ENCODE data around the gene LILRB4. TPM values are rescaled to one million over a fixed set of nuclear protein-coding genes. Genes with fewer than 3 reads are reported as not detected.
"Not testable (repeated sequence)": the region's sequence is repeated elsewhere in the genome, so short reads cannot be mapped to it uniquely, and the experiment has no call there.

LILRB4 gene
- total RNA-seq, 1 experiment from 2014 or later = not detected

DNA sequence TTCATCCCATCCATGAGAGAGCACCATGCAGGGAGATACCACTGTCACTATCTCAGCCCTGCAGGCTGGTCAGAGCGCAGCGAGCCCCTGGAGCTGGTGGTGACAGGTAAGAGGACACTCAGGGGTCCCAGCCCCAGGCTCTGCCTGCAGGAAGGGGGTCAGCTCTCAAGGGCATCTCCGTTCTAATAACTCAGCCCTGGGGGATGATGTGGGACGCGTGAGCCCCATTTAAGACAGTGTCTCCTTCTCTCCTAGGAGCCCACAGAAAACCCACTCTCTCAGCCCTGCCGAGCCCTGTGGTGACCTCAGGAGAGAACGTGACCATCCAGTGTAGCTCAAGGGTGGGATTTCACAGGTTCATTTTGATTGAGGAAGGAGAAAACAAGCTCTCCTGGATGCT, 46.0 kb downstream of the LILRB4 start (continued):
- TF ChIP-seq, protein P1, sequence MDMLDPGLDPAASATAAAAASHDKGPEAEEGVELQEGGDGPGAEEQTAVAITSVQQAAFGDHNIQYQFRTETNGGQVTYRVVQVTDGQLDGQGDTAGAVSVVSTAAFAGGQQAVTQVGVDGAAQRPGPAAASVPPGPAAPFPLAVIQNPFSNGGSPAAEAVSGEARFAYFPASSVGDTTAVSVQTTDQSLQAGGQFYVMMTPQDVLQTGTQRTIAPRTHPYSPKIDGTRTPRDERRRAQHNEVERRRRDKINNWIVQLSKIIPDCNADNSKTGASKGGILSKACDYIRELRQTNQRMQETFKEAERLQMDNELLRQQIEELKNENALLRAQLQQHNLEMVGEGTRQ (CRISPR knock-in tag; IDR thresholded peaks at IDR 0.05) = no peak
- TF ChIP-seq, protein P2, sequence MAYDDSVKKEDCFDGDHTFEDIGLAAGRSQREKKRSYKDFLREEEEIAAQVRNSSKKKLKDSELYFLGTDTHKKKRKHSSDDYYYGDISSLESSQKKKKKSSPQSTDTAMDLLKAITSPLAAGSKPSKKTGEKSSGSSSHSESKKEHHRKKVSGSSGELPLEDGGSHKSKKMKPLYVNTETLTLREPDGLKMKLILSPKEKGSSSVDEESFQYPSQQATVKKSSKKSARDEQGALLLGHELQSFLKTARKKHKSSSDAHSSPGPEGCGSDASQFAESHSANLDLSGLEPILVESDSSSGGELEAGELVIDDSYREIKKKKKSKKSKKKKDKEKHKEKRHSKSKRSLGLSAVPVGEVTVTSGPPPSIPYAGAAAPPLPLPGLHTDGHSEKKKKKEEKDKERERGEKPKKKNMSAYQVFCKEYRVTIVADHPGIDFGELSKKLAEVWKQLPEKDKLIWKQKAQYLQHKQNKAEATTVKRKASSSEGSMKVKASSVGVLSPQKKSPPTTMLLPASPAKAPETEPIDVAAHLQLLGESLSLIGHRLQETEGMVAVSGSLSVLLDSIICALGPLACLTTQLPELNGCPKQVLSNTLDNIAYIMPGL (CRISPR knock-in tag; IDR thresholded peaks at IDR 0.05) = no peak
- TF ChIP-seq OVOL2 (CRISPR knock-in tag; IDR thresholded peaks at IDR 0.05; ENCODE audit: borderline replicate concordance) (no peak), ZNF396 (CRISPR knock-in tag; IDR thresholded peaks at IDR 0.05; ENCODE audit: borderline replicate concordance) (no peak), MYBL2 (CRISPR knock-in tag; IDR thresholded peaks at IDR 0.05) (no peak)
- TF ChIP-seq, protein P3, sequence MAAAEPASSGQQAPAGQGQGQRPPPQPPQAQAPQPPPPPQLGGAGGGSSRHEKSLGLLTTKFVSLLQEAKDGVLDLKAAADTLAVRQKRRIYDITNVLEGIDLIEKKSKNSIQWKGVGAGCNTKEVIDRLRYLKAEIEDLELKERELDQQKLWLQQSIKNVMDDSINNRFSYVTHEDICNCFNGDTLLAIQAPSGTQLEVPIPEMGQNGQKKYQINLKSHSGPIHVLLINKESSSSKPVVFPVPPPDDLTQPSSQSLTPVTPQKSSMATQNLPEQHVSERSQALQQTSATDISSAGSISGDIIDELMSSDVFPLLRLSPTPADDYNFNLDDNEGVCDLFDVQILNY (CRISPR knock-in tag; IDR thresholded peaks at IDR 0.05) = no peak

GRCh38 chr19:54709212-54709948, 46.6 kb downstream of the LILRB4 start:
- peaks cover 12% of the 10 kb centered on the region for H3K27me3 Mint-ChIP-seq (ENCODE audit: low read depth)
- POLR2A ChIA-PET = no interaction called here
- no peak overlapping the region for H3K4me3 Mint-ChIP-seq
- TF ChIP-seq MAX (CRISPR knock-in tag; IDR thresholded peaks at IDR 0.05) (no peak), GTF2I (CRISPR knock-in tag; conservative IDR thresholded peaks at IDR 0.05) (no peak), ZNF219 (CRISPR knock-in tag; IDR thresholded peaks at IDR 0.05; ENCODE audit: borderline replicate concordance) (no peak), OVOL2 (CRISPR knock-in tag; IDR thresholded peaks at IDR 0.05; ENCODE audit: borderline replicate concordance) (no peak), NFE2L1 (CRISPR knock-in tag; IDR thresholded peaks at IDR 0.05) (no peak), ZNF263 (CRISPR knock-in tag; IDR thresholded peaks at IDR 0.05; ENCODE audit: low read depth) (no peak), ATF1 (CRISPR knock-in tag; IDR thresholded peaks at IDR 0.05) (no peak), TEAD4 (CRISPR knock-in tag; IDR thresholded peaks at IDR 0.05) (no peak), NFYB (CRISPR knock-in tag; conservative IDR thresholded peaks at IDR 0.05; ENCODE audit: low read depth) (no peak), ZNF423 (CRISPR knock-in tag; IDR thresholded peaks at IDR 0.05) (no peak)
- TF ChIP-seq, protein P4, sequence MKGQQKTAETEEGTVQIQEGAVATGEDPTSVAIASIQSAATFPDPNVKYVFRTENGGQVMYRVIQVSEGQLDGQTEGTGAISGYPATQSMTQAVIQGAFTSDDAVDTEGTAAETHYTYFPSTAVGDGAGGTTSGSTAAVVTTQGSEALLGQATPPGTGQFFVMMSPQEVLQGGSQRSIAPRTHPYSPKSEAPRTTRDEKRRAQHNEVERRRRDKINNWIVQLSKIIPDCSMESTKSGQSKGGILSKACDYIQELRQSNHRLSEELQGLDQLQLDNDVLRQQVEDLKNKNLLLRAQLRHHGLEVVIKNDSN (CRISPR knock-in tag; IDR thresholded peaks at IDR 0.05) = no peak
- TF ChIP-seq, protein P2 (CRISPR knock-in tag; IDR thresholded peaks at IDR 0.05) = no peak
- ATAC-seq (no peak), DNase-seq (ENCODE audit: low spot score) (no peak)
- H3K9me3 Mint-ChIP-seq = peaks cover 65% of the 10 kb centered on the region
- H3K36me3 Mint-ChIP-seq = peaks cover 39% of the 10 kb centered on the region
- no peak overlapping the region for H3K27ac Mint-ChIP-seq
- CTCF ChIA-PET = no interaction called here
- no peaks in the 10 kb centered on the region for H3K4me1 Mint-ChIP-seq

GRCh38 chr19:54709956-54710355, 47.2 kb downstream of the LILRB4 start:
- POLR2A ChIA-PET, ATAC-seq: not testable (repeated sequence)
- peaks cover 64% of the 10 kb centered on the region for H3K9me3 Mint-ChIP-seq

More at GRCh38 chr19:54709956-54710355, 47.2 kb downstream of the LILRB4 start:
- H3K36me3 Mint-ChIP-seq = peaks cover 35% of the 10 kb centered on the region
- DNase-seq (ENCODE audit: low spot score); H3K4me1 Mint-ChIP-seq; CTCF ChIA-PET; H3K27ac Mint-ChIP-seq; H3K4me3 Mint-ChIP-seq: not testable (repeated sequence)
- H3K27me3 Mint-ChIP-seq (ENCODE audit: low read depth) = peaks cover 11% of the 10 kb centered on the region

Small RNAs within 50 kb of the gene (microRNA-seq; reads per million reads assigned to microRNA genes)
- gene MIR8061 (ENCODE audit: borderline number of aligned reads) = not detected

Other genes with a start within 250 kb of the LILRB4 start
- 35.9 to 38.2 TPM (median 37.1 TPM) in 3 replicates for gene TTYH1, start 247.5 kb upstream of the LILRB4 start, total RNA-seq (2021)
- gene LENG8, start 213.8 kb upstream of the LILRB4 start, total RNA-seq (2021) = 175 to 187 TPM (median 187 TPM) in 3 replicates
- 6.1 to 7.5 TPM (median 6.9 TPM) in 3 replicates for gene LENG9, start 199.2 kb upstream of the LILRB4 start, total RNA-seq (2021)
- gene CDC42EP5, start 189.7 kb upstream of the LILRB4 start, total RNA-seq (2021) = 11.5 to 19.8 TPM (median 18.3 TPM) in 3 replicates
- not detected in 3 replicates for gene LAIR2, start 160.2 kb upstream of the LILRB4 start, total RNA-seq (2021)
- gene LILRA2, start 89.2 kb upstream of the LILRB4 start, total RNA-seq (2021) = not detected in 3 replicates
- not detected in 3 replicates for gene LILRA1, start 69.4 kb upstream of the LILRB4 start, total RNA-seq (2021)
- 0.09 TPM in 1 of 3 replicates, not detected in the others for gene LILRB1, start 32.5 kb upstream of the LILRB4 start, total RNA-seq (2021)
- gene KIR3DL3, start 61.5 kb downstream of the LILRB4 start, total RNA-seq (2021) = not detected in 3 replicates
- gene KIR2DL3, start 75.5 kb downstream of the LILRB4 start, total RNA-seq (2021) = not detected in 3 replicates
- not detected in 3 replicates for gene KIR2DL1, start 106.8 kb downstream of the LILRB4 start, total RNA-seq (2021)
- gene KIR2DL4, start 140.6 kb downstream of the LILRB4 start, total RNA-seq (2021) = not detected in 3 replicates
- gene KIR3DL1, start 153.5 kb downstream of the LILRB4 start, total RNA-seq (2021) = not detected in 3 replicates
- not detected in 3 replicates for gene KIR2DS4, start 169.7 kb downstream of the LILRB4 start, total RNA-seq (2021)
- not detected in 3 replicates for gene KIR3DL2, start 187.5 kb downstream of the LILRB4 start, total RNA-seq (2021)
- gene FCAR, start 211.2 kb downstream of the LILRB4 start, total RNA-seq (2021) = 0.22 to 0.39 TPM in 2 of 3 replicates, not detected in the other
- gene NCR1, start 243.2 kb downstream of the LILRB4 start, total RNA-seq (2021) = 4.3 to 7.9 TPM (median 7.2 TPM) in 3 replicates